ENCODE results near the gene MON2. TPM values are rescaled to one million over a fixed set of nuclear protein-coding genes. Genes with fewer than 3 reads are reported as not detected.

Gene MON2
- total and polyA plus RNA-seq, 2 donors (not counting 3 experiments of a cell fraction or from before 2014, with no cell fraction given), result 8.9 to 41.8 TPM

GRCh38 chr12:62588916-62589315, 122.3 kb downstream of the MON2 start:
- POLR2A ChIA-PET, result no interaction called here

More at GRCh38 chr12:62588916-62589315, 122.3 kb downstream of the MON2 start:
- Histone ChIP-seq H2AFZ (ENCODE audit: low read depth, low read length) (no peak overlapping the region), H3K27me3 (ENCODE audit: control insufficient read depth in 2 of 2, insufficient read depth in 2 of 2, low read length in 2 of 2) (no peaks in the 10 kb centered on the region), H3K4me1 (ENCODE audit: control insufficient read depth, extremely low read depth, insufficient read depth, low read length) (peaks cover 14% of the 10 kb centered on the region), H3K4me2 (ENCODE audit: insufficient read depth, low read length) (peak overlapping the region; percentile 57), H3K9ac (replicated peaks; ENCODE audit: extremely low read depth, insufficient read depth, low read length) (peak overlapping the region; percentile 34), H3K79me2 (ENCODE audit: control insufficient read depth, insufficient read depth, low read length) (no peaks in the 10 kb centered on the region), H4K20me1 (replicated peaks; ENCODE audit: control insufficient read depth, extremely low read depth, insufficient read depth, low read length) (no peaks in the 10 kb centered on the region), H3K4me3 (replicated peaks in 1 of 3; ENCODE audit: insufficient read depth in 1 of 3, low read depth in 1 of 3, low read length in 3 of 3) (no peak overlapping the region), H3K9me1 (replicated peaks; ENCODE audit: control insufficient read depth, extremely low read depth, insufficient read depth, low read length) (no peaks in the 10 kb centered on the region), H3K36me3 (ENCODE audit: control insufficient read depth in 2 of 2, extremely low read depth in 1 of 2, insufficient read depth in 2 of 2, low read length in 2 of 2) (peaks cover 2 to 3% of the 10 kb centered on the region in 2 experiments), H3K9me3 (replicated peaks; ENCODE audit: control insufficient read depth, insufficient read depth, low read length) (no peaks in the 10 kb centered on the region), H3K27ac (ENCODE audit: insufficient read depth, low read depth, low read length) (peak overlapping the region; percentile 55)
- dilution Hi-C loops (cut with MboI; ENCODE audit: extremely low pct_ligation_motif_present, low sequenced_read_pairs) (no loop called here), intact Hi-C loops (cut with micrococcal nuclease) (no loop called here)
- CTCF ChIA-PET, result interaction anchor here (1.2 to 1.3 kb wide), 2 partner anchors 205 to 209 kb away, joined by 3 to 9 read pairs; no protein-coding TSS in a partner anchor
- no peak for FAIRE-seq
- no TSS peak for BruUV-seq (replicated peaks)
- DNase-seq (ENCODE audit: low read depth, low spot score), result peak; percentile 62
- TF ChIP-seq FOS (IDR thresholded peaks at IDR 0.05; ENCODE audit: borderline replicate concordance, insufficient read depth, low read length) (peak; percentile 75), CTCF (IDR thresholded peaks at IDR 0.05; ENCODE audit: extremely low read depth in 1 of 2, insufficient read depth in 1 of 2, low read depth in 1 of 2, low read length in 2 of 2) (no peak), POLR2AphosphoS5 (IDR thresholded peaks at IDR 0.05; ENCODE audit: insufficient read depth, low read depth, low read length) (no peak), POLR2A (IDR thresholded peaks at IDR 0.05; ENCODE audit: low read depth, low read length) (no peak), MAX (IDR thresholded peaks at IDR 0.05; ENCODE audit: insufficient read depth, insufficient read length) (no peak), EZH2 (IDR thresholded peaks at IDR 0.05; ENCODE audit: borderline replicate concordance, low read depth, low read length, severe bottlenecking) (no peak), JUN (IDR thresholded peaks at IDR 0.05; ENCODE audit: borderline replicate concordance, insufficient read depth, insufficient read length, low read depth) (peak; percentile 70), MYC (IDR thresholded peaks at IDR 0.05; ENCODE audit: low read depth, low read length) (no peak), GATA2 (IDR thresholded peaks at IDR 0.05; ENCODE audit: insufficient read depth, insufficient read length, low read depth, low read length) (no peak)

Data from endothelial cell of umbilical vein (primary cell).